AG08396 (cell line): ENCODE measurements around the gene CEP68.

Source experiments
- DNase-seq: peaks from one replicate; pipeline ENCODE4 v3.0.0; 2012; ENCODE audit warnings: low spot score, mixed read lengths

Gene CEP68

DNA sequence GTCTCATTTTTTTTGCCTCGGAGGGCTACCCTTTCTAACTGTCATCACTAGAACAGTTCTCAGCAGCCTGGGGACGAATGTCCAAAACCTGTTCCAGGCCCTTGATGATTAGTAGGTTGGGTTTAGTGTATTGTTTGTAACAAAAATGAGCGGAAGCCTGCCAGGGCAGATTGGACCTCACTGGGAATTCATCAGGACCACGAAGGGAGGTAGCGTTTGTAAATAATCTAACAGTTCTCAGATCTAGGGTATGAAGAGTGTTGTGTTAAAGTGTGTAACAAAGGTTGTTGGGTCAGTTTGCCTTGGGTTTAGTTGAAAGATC lies 799 bp downstream of the CEP68 start:
- peak; percentile 17 for DNase-seq

DNA sequence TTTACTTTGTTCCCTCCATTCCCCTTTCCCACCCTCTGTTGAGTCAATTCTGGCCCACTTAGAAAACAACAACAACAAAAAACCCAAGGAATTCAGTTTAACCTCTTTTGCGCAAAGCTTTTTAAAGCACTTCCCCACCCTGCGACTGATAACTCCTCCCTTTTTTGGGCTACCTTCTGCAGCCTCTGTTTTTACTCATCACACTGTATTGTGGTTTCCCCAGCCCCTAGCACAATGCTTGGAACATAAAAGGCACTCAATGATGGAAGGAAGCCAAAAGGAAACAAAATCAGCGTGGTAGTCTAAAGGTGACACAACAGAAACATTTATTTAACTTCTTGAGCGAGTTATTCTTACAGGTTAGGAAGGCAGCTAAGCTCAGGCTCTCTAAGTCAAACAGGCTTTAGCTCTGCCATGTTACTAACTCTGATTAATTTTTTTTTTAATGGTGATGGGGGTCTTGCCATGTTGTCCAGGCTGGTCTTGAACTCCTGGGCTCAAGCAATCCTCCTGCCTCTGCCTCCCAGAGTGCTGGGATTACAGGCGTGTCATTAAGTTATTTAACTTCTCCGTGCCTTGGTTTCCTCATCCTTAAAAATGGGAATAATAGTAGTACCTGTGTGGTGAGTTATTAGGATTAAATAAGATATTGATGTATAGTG lies 1.3 kb downstream of the CEP68 start:
- no peak for DNase-seq

DNA sequence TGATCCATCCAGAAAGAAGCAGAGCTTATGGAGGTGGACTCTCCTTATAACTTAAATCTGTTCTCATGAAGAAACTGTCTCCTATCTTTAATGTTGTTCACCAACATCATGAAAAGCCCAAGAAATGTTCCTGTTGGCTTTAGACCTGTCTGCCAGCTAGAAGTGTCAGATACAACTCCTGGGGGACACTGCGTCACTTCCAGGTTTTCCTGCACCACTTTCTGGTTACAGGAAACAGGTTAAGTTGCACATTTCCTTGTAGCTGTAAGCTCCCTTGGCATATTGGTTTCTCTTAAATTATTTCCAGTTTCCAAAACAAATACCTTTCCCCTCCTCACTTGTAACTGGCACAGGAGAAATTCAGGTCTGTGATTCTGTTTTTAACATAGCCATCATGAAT lies 2.9 kb downstream of the CEP68 start:
- no peak for DNase-seq

DNA sequence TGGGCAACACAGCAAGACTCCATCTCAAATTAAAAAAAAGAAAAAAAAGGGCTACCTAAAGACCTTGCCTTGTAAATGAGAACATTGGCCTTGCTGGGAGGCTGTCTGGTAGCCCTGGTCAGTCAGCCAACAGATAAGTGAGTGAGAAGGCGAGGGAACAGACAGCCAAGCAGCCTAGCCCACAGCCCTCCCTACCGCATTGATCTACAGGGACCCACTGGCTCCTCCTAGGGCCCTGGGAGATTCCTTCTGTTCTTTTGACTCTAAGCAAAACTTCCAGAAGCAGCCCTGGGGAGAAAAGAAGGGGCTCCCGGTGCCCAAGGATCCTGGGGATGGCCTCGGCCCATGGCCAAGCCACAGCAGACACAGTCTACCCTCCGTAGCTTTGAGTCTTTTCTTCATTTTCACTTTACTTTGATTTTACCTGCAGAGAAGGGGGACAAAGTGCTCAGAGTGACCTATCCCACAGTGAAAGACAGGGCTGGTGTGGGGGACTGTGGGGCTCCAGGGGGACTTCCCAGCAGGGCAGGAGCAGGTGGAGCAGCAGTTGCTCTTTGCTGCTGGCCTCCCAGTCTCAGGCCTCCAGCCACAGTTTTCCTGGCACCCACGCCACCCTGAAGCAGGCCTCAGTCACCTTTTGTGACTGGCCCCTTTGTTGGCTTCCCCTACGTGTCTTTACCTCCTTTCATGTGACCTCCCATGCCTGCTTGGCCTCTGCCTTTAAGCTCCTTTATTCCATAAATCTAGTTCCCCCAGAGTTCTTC lies 5.1 kb downstream of the CEP68 start:
- DNase-seq = no peak

DNA sequence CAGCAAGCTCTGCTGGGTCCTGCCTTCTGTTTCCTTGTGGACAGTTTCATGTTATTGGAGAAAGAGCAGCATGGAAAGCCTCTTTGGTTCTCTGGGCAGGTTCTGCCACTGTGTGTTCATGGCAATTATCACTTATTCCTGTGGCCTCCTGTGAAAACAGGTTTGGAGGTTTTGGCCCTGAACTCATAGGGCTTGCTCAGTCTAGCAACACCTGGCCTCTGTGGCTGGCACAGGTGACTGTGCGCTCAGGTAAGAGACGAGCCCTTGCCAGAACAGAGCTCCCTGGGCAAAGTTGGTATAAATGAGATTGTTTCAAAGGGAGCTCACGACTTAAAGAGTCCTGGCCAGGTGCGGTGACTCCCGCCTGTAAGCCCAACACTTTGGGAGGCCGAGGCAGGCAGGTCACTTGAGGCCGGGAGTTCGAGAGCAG lies 5.7 kb downstream of the CEP68 start:
- no peak for DNase-seq

DNA sequence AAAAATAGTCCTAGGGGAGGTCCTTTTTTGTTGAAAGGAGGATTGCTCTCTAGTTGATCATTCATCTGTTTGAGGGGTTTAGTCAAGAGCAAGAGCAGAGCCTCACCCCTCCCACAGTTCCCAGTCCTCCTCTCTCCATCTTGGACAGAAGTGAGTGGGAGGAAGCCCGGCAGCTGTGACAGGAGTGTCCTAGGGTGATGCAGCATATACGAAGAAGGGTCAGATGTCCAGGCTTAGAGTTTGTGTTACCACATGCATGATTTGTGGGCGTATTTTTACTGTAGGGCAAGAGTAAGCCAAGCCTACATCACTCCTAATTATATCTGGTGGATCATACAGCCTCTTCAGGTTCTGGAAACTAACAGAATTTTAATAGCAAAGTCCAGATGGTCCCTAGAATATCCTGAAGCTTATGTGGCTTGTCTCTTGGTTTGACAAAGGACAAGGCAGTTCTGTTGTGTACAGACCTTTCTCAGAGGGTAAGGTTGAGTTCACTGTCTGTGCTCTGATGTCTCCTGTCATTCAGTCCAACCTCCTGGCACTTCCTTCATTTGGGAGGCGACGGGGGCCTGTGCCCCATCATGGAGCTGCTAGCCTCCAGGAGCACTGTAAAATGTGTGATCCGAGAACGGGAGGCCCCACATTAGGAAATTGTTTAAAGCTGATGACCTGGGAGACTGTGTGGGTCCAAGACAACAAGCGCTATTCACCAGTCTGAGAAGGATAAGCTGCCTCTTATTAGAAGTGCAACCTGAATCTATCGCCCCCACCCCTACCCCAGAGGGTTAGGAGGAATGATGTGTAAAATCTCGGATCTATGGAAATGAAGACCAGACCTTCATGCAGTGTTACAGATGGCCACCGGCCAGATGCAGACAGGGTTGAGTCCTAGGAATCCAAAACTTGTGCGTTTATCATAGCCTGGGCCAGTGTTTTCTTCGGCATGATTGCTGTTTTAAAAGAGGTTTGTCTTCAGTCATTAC lies 6.9 kb downstream of the CEP68 start:
- no peak for DNase-seq

DNA sequence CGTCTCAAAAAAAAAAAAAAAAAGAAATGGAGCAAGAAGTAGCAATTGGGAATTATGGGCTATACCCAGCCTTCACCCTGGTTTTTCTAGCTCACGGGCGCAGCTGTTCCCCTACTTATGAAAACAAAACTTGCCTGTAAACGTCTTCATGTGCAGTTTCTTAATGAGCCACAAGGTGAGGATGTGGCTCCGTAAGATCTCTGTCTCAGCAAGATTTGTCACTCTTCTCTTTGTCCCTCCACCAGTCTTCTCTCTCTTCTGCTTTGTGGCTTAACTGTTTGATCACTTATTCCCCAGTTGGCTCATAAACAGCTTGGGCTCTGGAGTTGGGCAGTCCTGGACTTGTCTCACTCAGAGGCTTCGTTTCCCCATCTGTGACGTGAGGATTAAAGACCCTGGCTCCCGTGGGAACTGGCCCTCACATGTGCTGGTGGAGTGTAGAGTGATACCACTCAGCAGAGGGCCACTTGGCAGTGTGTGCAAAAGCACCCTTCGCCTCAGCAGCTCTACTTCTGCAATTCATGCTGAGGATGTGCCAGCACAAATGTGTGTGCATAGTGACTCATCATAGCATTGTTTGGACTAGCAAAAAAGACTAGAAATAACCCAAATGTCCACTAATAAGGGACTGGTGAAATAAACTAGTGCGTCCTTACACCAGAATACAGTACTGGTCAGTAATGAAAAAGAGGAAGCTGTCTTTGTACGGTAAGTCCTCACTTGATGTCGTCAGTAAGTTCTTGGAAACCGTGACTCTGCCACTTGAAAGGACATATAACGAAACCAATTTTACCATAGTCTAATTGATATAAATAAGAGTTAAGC lies 8.7 kb downstream of the CEP68 start:
- peak; percentile 58 for DNase-seq

DNA sequence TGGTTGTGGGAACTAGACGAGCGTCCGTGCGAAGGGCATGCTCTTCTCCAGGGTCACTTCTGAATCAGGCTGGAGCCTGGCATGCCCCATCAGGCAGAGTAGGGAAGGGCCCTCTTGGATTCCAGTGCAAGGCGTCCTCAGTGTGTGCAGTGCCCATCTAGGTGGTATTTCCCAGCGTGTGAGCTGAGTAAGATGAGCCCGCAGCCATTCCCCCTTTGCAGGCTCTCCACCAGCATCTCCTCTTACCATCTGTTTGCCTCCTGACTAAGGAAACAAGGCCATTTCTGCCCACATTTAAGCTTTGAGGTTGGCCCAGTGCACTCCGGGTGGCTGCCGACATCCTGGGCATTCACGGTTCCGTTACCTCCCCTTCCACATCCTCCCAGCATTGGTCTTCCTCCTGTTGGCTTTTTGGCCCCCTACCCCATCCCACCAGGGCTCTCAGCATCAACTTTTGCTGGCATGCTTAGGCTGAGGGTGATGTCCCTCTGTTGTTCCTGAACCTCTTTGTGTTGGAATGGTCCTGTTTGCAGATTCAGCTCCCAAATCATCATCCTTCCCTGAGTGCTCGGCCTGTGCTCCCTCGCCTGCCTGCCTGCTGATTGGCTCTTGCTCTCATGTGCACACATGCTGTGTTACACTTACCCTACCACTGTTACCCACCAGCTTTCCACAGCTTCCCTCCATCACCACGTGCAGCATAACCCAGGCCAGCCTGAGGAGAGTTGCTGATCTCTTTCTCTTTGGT lies 11.8 kb downstream of the CEP68 start:
- no peak for DNase-seq

DNA sequence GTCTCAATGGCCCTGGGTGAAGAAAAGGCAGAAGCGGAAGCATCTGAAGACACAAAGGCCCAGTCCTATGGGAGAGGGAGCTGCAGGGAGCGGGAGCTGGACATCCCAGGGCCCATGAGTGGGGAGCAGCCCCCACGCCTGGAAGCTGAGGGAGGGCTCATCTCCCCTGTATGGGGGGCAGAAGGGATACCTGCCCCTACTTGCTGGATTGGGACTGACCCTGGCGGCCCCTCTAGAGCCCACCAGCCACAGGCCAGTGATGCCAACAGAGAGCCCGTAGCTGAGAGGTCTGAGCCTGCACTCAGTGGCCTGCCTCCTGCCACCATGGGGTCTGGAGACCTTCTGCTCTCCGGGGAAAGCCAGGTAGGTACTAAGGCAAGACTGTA lies 13.2 kb downstream of the CEP68 start:
- DNase-seq = no peak

DNA sequence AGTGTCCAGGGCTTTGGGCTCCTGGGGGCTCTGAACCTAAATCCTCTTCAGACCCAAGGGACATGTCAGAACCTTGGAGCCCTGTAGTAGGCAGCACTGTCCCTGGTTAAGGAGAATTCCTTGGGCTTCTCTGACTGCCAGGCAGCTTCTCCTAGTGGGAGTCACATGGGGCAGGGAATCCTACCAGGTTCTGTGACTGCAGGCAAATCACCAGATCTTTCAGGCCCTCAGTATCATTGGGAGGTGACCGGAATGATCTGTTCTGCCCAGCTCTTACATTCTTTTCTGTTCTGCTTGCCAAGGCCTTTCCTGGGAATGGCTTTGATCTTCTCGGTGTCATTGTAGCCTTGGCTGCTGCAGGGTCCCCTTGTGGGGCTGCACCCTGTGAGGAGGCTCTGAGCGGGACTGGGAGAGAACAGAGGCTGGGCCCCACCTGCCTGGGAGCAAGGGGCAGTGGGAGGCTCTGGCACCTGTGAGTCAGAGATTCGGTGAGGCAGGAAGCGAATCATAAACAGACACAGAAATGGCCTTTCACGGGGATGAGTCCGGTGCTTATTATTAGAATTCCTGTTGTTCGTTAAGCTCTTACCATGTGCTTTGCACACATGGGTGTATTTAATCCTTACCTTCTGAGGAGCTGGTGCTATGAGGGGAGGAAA lies 14.1 kb downstream of the CEP68 start:
- peak; percentile 47 for DNase-seq

DNA sequence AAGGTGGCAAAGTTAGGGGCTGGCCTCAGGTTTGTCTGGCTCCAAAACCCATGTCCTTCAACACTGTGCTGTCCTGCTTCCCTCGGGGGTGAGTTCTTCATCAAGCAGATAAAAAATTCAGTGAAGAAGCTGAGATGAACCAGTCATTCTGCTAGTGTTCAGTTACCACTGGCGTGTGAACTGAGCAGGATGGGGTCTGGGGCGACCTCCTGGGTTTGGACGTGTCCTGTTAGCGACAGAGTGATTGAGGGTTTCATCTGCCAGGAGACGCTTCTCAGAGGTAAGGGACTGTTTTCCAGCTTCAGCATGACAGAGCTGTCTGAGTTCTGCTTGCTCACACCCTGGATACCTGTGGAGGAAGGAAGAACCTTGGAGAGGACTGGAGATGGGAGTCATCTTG lies 14.6 kb downstream of the CEP68 start:
- DNase-seq = no peak

DNA sequence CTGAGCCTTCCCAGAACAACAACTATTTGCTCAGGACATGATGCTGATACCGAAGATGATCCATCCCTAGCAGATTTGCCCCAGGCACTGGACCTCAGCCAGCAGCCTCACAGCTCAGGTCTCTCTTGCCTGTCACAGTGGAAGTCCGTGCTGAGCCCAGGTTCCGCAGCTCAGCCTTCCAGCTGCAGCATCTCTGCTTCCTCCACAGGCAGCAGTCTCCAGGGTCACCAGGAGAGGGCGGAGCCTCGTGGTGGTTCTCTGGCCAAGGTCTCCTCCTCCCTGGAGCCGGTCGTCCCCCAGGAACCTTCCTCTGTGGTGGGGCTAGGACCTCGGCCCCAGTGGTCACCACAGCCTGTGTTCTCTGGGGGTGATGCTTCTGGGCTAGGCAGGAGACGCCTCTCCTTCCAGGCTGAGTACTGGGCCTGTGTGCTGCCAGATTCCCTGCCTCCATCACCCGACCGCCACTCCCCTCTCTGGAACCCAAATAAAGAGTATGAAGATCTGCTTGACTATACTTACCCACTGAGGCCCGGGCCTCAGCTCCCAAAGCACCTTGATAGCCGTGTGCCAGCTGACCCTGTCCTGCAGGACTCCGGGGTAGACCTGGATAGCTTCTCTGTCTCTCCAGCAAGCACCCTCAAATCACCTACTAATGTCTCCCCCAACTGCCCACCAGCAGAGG lies 15.4 kb downstream of the CEP68 start:
- no peak for DNase-seq

DNA sequence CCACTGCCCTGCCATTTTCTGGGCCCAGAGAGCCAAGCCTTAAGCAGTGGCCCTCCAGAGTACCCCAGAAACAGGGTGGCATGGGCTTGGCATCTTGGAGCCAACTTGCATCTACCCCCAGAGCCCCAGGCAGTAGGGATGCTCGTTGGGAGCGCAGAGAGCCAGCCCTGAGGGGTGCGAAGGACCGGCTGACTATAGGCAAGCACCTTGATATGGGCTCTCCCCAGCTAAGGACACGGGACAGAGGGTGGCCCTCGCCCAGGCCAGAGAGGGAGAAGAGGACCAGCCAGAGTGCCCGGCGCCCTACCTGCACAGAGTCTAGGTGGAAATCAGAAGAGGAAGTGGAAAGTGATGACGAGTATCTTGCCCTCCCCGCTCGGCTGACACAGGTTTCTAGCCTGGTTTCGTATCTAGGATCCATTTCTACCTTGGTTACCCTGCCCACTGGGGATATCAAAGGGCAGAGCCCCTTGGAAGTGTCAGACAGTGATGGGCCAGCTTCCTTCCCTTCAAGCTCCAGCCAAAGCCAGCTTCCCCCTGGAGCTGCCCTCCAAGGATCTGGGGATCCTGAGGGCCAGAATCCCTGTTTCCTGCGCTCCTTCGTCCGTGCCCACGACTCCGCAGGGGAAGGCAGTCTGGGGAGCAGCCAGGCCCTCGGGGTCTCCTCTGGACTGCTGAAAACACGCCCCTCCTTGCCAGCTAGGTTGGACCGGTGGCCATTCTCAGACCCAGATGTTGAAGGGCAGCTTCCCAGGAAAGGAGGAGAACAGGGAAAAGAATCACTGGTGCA lies 16.2 kb downstream of the CEP68 start:
- no peak for DNase-seq

DNA sequence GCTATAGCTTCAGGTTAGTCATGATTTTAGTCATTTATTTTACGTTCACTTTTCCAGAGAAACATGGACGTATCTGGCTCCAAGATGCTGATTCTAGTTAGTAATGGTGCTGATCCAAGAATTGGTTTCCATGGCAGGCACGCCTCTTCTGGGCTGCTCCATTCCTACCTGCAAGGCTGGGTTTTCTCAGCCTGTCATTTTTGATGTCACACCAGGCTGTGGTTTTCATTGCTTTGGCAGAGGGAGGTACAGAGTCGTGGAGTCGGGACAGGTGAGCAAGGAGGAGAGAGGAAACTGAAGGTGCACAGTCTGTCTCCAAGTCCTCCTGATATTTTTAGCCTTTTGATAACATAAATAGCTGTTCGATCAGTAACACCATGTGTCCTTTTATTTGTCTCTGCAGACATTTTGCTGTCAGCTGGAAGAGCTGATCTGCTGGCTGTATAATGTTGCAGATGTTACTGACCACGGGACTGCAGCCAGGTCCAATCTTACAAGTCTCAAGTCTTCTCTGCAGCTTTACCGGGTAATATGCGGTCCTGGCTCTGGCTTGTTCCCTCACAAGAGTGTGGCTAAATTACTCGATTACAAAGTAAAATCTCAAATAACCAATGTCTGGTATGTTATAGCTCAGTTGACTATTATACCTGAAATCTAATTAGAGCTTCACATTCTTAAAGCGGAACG lies 17.8 kb downstream of the CEP68 start:
- DNase-seq = no peak

DNA sequence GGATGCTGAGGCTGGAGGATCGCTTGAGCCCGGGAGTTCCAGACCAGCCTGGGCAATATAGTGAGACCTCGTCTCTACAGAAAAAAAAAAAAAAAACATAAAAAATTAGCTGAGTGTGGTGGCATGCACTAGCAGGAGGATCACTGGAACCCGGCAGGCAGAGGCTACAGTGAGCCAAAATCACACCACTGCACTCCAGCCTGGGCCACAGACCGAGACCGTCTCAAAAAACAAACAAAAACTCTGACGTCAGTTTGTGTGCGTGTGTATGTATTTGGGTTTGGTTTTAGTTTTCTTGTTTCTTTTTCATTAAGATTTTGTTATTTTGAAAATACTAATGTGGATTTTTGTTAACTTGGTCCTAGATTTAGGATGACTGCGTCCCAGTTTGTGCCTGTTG lies 19.0 kb downstream of the CEP68 start:
- DNase-seq = no peak

DNA sequence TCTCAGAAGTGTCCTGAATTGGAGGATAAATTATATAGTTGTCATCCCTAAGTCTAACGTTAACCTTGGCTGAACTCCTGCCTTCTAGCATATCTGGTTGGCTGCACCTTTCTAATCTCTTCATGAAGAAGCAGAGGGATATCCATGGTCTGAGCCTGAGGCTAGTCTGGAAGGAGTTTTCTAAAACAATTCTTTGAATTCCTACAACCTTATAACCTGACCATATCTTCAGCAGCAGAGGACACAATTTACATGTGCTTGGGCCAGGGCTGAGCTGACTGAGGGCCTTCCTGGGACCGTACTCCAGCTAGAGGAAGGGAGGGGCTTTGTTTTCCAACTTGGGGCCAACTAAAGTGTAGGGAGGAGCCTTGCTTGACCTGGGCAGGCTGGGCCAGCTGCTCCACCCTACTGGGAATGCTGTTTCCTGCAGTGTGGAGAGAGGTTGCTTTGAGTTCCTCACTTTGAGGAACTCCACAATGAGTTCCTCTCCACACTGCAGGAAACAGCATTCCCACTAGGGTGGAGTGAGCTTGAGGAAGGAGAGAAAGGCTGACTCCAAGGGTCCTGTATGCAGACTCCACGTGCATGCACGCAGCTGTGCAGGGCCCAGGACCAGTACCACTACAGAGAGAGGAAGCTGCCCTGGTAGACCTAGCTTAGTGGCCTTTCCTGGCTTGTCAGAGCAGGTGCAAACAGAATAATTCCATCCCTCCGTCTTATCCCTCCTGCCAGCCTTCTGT lies 19.6 kb downstream of the CEP68 start:
- DNase-seq = no peak

DNA sequence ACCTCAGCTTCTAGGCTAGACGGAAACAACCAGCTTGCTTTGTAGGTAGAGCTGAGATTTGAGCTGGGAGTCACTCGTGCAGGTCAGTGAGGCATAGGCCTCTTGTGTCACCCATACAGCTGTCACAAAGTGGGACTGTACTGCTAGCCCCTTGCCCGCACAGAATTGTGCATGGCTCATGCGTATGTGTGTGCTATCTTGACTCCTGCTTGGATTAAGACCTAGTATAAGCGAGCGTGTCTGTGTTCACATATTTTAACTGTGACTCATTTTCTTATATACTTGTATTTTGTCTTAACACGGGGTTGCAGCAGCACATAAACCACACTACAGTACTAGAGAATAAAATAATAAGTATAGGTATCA lies 20.1 kb downstream of the CEP68 start:
- peak; percentile 35 for DNase-seq

DNA sequence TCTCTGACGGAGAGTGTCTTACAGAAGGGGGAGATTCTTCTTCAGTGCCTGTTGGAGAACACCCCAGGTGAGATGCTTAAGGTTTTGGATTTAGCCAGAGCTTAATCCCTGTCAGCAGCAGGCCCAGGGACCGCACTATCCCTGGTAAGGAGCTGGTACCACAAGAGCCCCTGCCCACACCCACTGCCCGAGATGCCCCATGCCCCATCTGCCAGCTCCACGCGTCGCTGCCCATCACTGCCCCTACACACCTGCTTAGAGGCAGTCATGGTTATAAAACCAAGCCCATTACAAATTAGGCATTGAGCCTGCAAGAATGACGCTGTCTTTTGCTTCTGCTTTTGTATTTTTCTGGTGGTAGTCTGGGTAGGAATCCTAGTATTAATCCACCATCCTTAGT lies 21.7 kb downstream of the CEP68 start:
- no peak for DNase-seq
